HG02870 (cell line): Measurements from ENCODE around the gene LYPD6.
"Not testable (repeated sequence)": the region's sequence is repeated elsewhere in the genome, so short reads cannot be mapped to it uniquely, and the experiment has no call there.

Experiments used
- ATAC-seq: cut with Tn5 transposase; IDR thresholded peaks from one replicate; pipeline ENCODE4 v1.9.1; 2021; ENCODE audit warnings: mild to moderate bottlenecking, moderate library complexity; ENCODE audit not compliant: unreplicated experiment

LYPD6 gene

GRCh38 chr2:149330127-149331022 is at the start of gene LYPD6:
TSS of gene LYPD6 (plus strand) at chr2:149330587. CDS start at chr2:149437709, 107,122 bp downstream.
- ATAC-seq, result peak; percentile 86

- no peak for ATAC-seq
These were observed 48.9 kb upstream of the LYPD6 start for GRCh38 chr2:149281441-149281840.

GRCh38 chr2:149290662-149291061 is 39.7 kb upstream of the LYPD6 start:
- ATAC-seq, result no peak

GRCh38 chr2:149291881-149292280 is 38.5 kb upstream of the LYPD6 start:
- ATAC-seq, result no peak

GRCh38 chr2:149296031-149296430 is 34.4 kb upstream of the LYPD6 start:
- no peak for ATAC-seq

- ATAC-seq, result no peak
These were observed 23.4 kb upstream of the LYPD6 start for GRCh38 chr2:149307014-149307413.

- no peak for ATAC-seq
These were observed 20.0 kb upstream of the LYPD6 start for GRCh38 chr2:149310349-149310748.

- no peak for ATAC-seq
These were observed 18.3 kb upstream of the LYPD6 start for GRCh38 chr2:149312039-149312438.

GRCh38 chr2:149313512-149313972 is 16.8 kb upstream of the LYPD6 start:
- peak; percentile 96 for ATAC-seq

GRCh38 chr2:149314687-149315086 is 15.7 kb upstream of the LYPD6 start:
- no peak for ATAC-seq

- ATAC-seq, result no peak
These were observed 14.9 kb upstream of the LYPD6 start for GRCh38 chr2:149315461-149315860.

- ATAC-seq, result not testable (repeated sequence)
These were observed 11.8 kb upstream of the LYPD6 start for GRCh38 chr2:149318566-149318965.

- ATAC-seq, result no peak
These were observed 10.0 kb upstream of the LYPD6 start for GRCh38 chr2:149320362-149320761.

GRCh38 chr2:149329068-149329467 is 1.3 kb upstream of the LYPD6 start:
- ATAC-seq, result no peak

- ATAC-seq, result no peak
These were observed 779 bp upstream of the LYPD6 start for GRCh38 chr2:149329489-149330126.

- ATAC-seq, result no peak
These were observed 625 bp downstream of the LYPD6 start for GRCh38 chr2:149331023-149331400.

GRCh38 chr2:149332364-149332763 is 2.0 kb downstream of the LYPD6 start:
- ATAC-seq, result no peak

- no peak for ATAC-seq
These were observed 3.2 kb downstream of the LYPD6 start for GRCh38 chr2:149333636-149334035.

- ATAC-seq, result no peak
These were observed 3.8 kb downstream of the LYPD6 start for GRCh38 chr2:149334156-149334555.

GRCh38 chr2:149339324-149339723 is 8.9 kb downstream of the LYPD6 start:
- ATAC-seq, result no peak

- no peak for ATAC-seq
These were observed 12.1 kb downstream of the LYPD6 start for GRCh38 chr2:149342509-149342908.

- ATAC-seq, result no peak
These were observed 13.7 kb downstream of the LYPD6 start for GRCh38 chr2:149344105-149344504.
